HEK293 (cell line): ENCODE measurements around the gene CEP20.

Experiments used
- CTCF ChIA-PET: fragments of 350-600 bp; formaldehyde crosslinking; extraction: SDS; loops from one replicate; lab custom pipeline; 2021; ENCODE audit warnings: antibody characterized with exemption; lab: Yijun Ruan, JAX
- POLR2A ChIA-PET: fragments of 300-600 bp; formaldehyde crosslinking; extraction: SDS; loops from one replicate; lab custom pipeline; 2020; ENCODE audit warnings: antibody characterized with exemption, inconsistent platforms; lab: Yijun Ruan, JAX
- H3K27ac ChIP-seq: fragments of 200-500 bp; sonication (Bioruptor generic); 2 replicates; pipeline ENCODE4 v1.5.1; 2014; ENCODE audit warnings: low read depth, low read length, control low read depth, inconsistent platforms; ENCODE audit errors: extremely low read depth
- H3K36me3 ChIP-seq, 2 experiments: fragments of 200-500 bp in 1 of 2; sonication (Bioruptor generic) in 1 of 2; 1 replicate in 1 of 2; 2 replicates in 1 of 2; pipeline ENCODE4 v1.5.1; 2014 to 2017; ENCODE audit warnings: inconsistent platforms in 2 of 2, low read length in 2 of 2; ENCODE audit not compliant: control insufficient read depth in 2 of 2, insufficient read depth in 1 of 2
- H3K4me1 ChIP-seq: fragments of 200-500 bp; sonication (Bioruptor generic); 2 replicates; pipeline ENCODE4 v1.5.1; 2014; ENCODE audit warnings: mild to moderate bottlenecking, low read length, inconsistent platforms; ENCODE audit not compliant: control insufficient read depth, insufficient read depth
- H3K4me3 ChIP-seq: 2 replicates; pipeline ENCODE4 v1.5.1; 2011; ENCODE audit warnings: low read depth, mild to moderate bottlenecking, control low read depth, low read length, moderate library complexity
- H3K9me3 ChIP-seq: fragments of 200-500 bp; sonication (Bioruptor generic); 2 replicates; pipeline ENCODE4 v1.5.1; 2014; ENCODE audit warnings: low read depth, low read length, inconsistent platforms; ENCODE audit not compliant: control insufficient read depth, insufficient read depth
- CTCF ChIP-seq: fragments of 450-650 bp; formaldehyde crosslinking; IDR thresholded peaks from 2 replicates; pipeline ENCODE4 v1.5.1; 2016; ENCODE audit warnings: missing biosample characterization, missing genetic modification characterization
- GFI1B ChIP-seq: fragments of 450-650 bp; formaldehyde crosslinking; IDR thresholded peaks from 2 replicates; pipeline ENCODE4 v1.5.1; 2016; ENCODE audit warnings: missing biosample characterization, missing genetic modification characterization
- HOXD13 ChIP-seq: sonication (generic); formaldehyde crosslinking; IDR thresholded peaks from 2 replicates; pipeline ENCODE4 v1.8.0; 2022; ENCODE audit warnings: missing genetic modification reagents, borderline replicate concordance
- KLF16 ChIP-seq: fragments of 450-650 bp; formaldehyde crosslinking; IDR thresholded peaks from 2 replicates; pipeline ENCODE4 v1.5.1; 2017; ENCODE audit warnings: missing biosample characterization, missing genetic modification characterization
- KLF7 ChIP-seq: fragments of 450-650 bp; formaldehyde crosslinking; IDR thresholded peaks from 2 replicates; pipeline ENCODE4 v1.5.1; 2016; ENCODE audit warnings: missing biosample characterization, missing genetic modification characterization, borderline replicate concordance
- PRDM1 ChIP-seq: fragments of 450-650 bp; formaldehyde crosslinking; IDR thresholded peaks from 2 replicates; pipeline ENCODE4; 2016; ENCODE audit warnings: missing biosample characterization, missing genetic modification characterization
- PRDM6 ChIP-seq: fragments of 450-650 bp; formaldehyde crosslinking; IDR thresholded peaks from 2 replicates; pipeline ENCODE4 v1.5.1; 2017; ENCODE audit warnings: missing biosample characterization, missing genetic modification characterization
- REST ChIP-seq: fragments of 450-650 bp; formaldehyde crosslinking; IDR thresholded peaks from 2 replicates; pipeline ENCODE4 v1.5.1; 2016; ENCODE audit warnings: missing biosample characterization, missing genetic modification characterization
- SCRT2 ChIP-seq: fragments of 450-650 bp; formaldehyde crosslinking; IDR thresholded peaks from 2 replicates; pipeline ENCODE4 v1.5.1; 2016; ENCODE audit warnings: missing biosample characterization, missing genetic modification characterization
- YY1 ChIP-seq: fragments of 450-650 bp; formaldehyde crosslinking; IDR thresholded peaks from 2 replicates; pipeline ENCODE4 v1.5.1; 2018; ENCODE audit warnings: missing biosample characterization, missing genetic modification characterization
- YY2 ChIP-seq: fragments of 450-650 bp; formaldehyde crosslinking; IDR thresholded peaks from 2 replicates; pipeline ENCODE4 v1.5.1; 2016; ENCODE audit warnings: missing biosample characterization, missing genetic modification characterization
- ZBTB20 ChIP-seq: fragments of 450-650 bp; formaldehyde crosslinking; IDR thresholded peaks from 2 replicates; pipeline ENCODE4 v1.5.1; 2016; ENCODE audit warnings: missing biosample characterization, missing genetic modification characterization
- ZFP69B ChIP-seq: fragments of 450-650 bp; formaldehyde crosslinking; IDR thresholded peaks from 2 replicates; pipeline ENCODE4 v1.5.1; 2016; ENCODE audit warnings: missing biosample characterization, missing genetic modification characterization
- ZNF148 ChIP-seq: fragments of 450-650 bp; formaldehyde crosslinking; IDR thresholded peaks from 2 replicates; pipeline ENCODE4 v1.5.0; 2017; ENCODE audit warnings: missing biosample characterization, missing genetic modification characterization, borderline replicate concordance
- ZNF155 ChIP-seq: fragments of 450-650 bp; formaldehyde crosslinking; IDR thresholded peaks from 2 replicates; pipeline ENCODE4 v1.5.1; 2016; ENCODE audit warnings: missing biosample characterization, missing genetic modification characterization
- ZNF169 ChIP-seq: fragments of 450-650 bp; formaldehyde crosslinking; IDR thresholded peaks from 2 replicates; pipeline ENCODE4 v1.5.1; 2016; ENCODE audit warnings: missing biosample characterization, missing genetic modification characterization
- ZNF175 ChIP-seq: fragments of 450-650 bp; formaldehyde crosslinking; IDR thresholded peaks from 2 replicates; pipeline ENCODE4 v1.5.1; 2016; ENCODE audit warnings: missing biosample characterization, missing genetic modification characterization
- ZNF221 ChIP-seq: fragments of 450-650 bp; formaldehyde crosslinking; IDR thresholded peaks from 2 replicates; pipeline ENCODE4 v1.5.1; 2017; ENCODE audit warnings: missing biosample characterization, missing genetic modification characterization, borderline replicate concordance
- ZNF335 ChIP-seq: fragments of 450-650 bp; formaldehyde crosslinking; conservative IDR thresholded peaks from 2 replicates; pipeline ENCODE4 v1.5.1; 2016; ENCODE audit warnings: missing biosample characterization, missing genetic modification characterization
- ZNF416 ChIP-seq: fragments of 450-650 bp; formaldehyde crosslinking; IDR thresholded peaks from 2 replicates; pipeline ENCODE4 v1.5.1; 2016; ENCODE audit warnings: missing biosample characterization, missing genetic modification characterization
- ZNF433 ChIP-seq: fragments of 450-650 bp; formaldehyde crosslinking; IDR thresholded peaks from 2 replicates; pipeline ENCODE4 v1.5.1; 2016; ENCODE audit warnings: missing biosample characterization, missing genetic modification characterization, low read depth
- ZNF473 ChIP-seq: fragments of 450-650 bp; formaldehyde crosslinking; IDR thresholded peaks from 2 replicates; pipeline ENCODE4 v1.5.1; 2017; ENCODE audit warnings: missing biosample characterization, missing genetic modification characterization
- ZNF830 ChIP-seq: fragments of 450-650 bp; IDR thresholded peaks from 2 replicates; pipeline ENCODE4 v1.5.0; 2018; ENCODE audit warnings: missing biosample characterization, missing genetic modification characterization, low read depth, mild to moderate bottlenecking, moderate library complexity
- ZSCAN4 ChIP-seq: fragments of 450-650 bp; formaldehyde crosslinking; IDR thresholded peaks from 2 replicates; pipeline ENCODE4 v1.5.1; 2017; ENCODE audit warnings: missing biosample characterization, missing genetic modification characterization

CEP20 gene

GRCh38 chr16:15886078-15886477 lies 2.3 kb downstream of the CEP20 start:
- ChIA-PET POLR2A (no interaction called here), CTCF (interaction anchor here (0.7 to 4.9 kb wide), 2 partner anchors 12 to 108 kb away, joined by 3 to 37 read pairs; no protein-coding TSS in a partner anchor)
- Histone ChIP-seq H3K4me1 (peaks cover 2% of the 10 kb centered on the region), H3K36me3 (peaks cover 15 to 18% of the 10 kb centered on the region in 2 experiments; a peak in 2 of 3 replicates), H3K4me3 (no peak overlapping the region), H3K9me3 (no peaks in the 10 kb centered on the region), H3K27ac (no peak overlapping the region)
- TF ChIP-seq ZFP69B (tag by site-specific recombination) (no peak), ZNF335 (tag by site-specific recombination) (no peak), ZNF175 (tag by site-specific recombination) (no peak), CTCF (tag by site-specific recombination) (no peak), SCRT2 (tag by site-specific recombination) (no peak), ZNF433 (tag by site-specific recombination) (no peak), ZSCAN4 (tag by site-specific recombination) (no peak), ZNF155 (tag by site-specific recombination) (no peak), PRDM6 (no peak), KLF16 (tag by site-specific recombination) (no peak), ZNF416 (tag by site-specific recombination) (no peak)

GRCh38 chr16:15885560-15886001 lies 2.8 kb downstream of the CEP20 start:
- Histone ChIP-seq H3K4me3 (no peak overlapping the region), H3K27ac (no peak overlapping the region), H3K36me3 (peaks cover 15 to 18% of the 10 kb centered on the region in 2 experiments; a peak in 2 of 3 replicates), H3K4me1 (peaks cover 2% of the 10 kb centered on the region), H3K9me3 (no peaks in the 10 kb centered on the region)
- ChIA-PET POLR2A (no interaction called here), CTCF (interaction anchor here (4.9 kb wide), 1 partner anchor 11 kb away, joined by 37 read pairs; no protein-coding TSS in a partner anchor)
- TF ChIP-seq ZNF473 (tag by site-specific recombination): no peak
- no peak for TF ChIP-seq REST (tag by site-specific recombination)
- no peak for TF ChIP-seq PRDM1 (tag by site-specific recombination)
- no peak for TF ChIP-seq YY1 (tag by site-specific recombination)
- no peak for TF ChIP-seq ZNF169 (tag by site-specific recombination)
- no peak for TF ChIP-seq HOXD13 (CRISPR knock-in tag)
- no peak for TF ChIP-seq ZBTB20 (tag by site-specific recombination)
- TF ChIP-seq GFI1B: no peak
- no peak for TF ChIP-seq ZNF221 (tag by site-specific recombination)
- no peak for TF ChIP-seq YY2 (tag by site-specific recombination)
- no peak for TF ChIP-seq ZSCAN4 (tag by site-specific recombination)
- TF ChIP-seq ZNF148 (tag by site-specific recombination): no peak
- no peak for TF ChIP-seq KLF7 (tag by site-specific recombination)
- no peak for TF ChIP-seq ZNF830
